Upper lobe of right lung (tissue), 1 donor: ENCODE data around the gene ZCWPW1. TPM values are rescaled to one million over a fixed set of nuclear protein-coding genes. Genes with fewer than 3 reads are reported as not detected.

Experiments
- ATAC-seq: fragments of 200-7000 bp; cut with Tn5 transposase; one replicate; pipeline ENCODE4 v1.9.1; 2020; ENCODE audit warnings: mild to moderate bottlenecking, moderate library complexity
- DNase-seq: peaks from one replicate; pipeline ENCODE4 v3.0.0-alpha.2; 2020
- H3K27ac ChIP-seq: fragments of 200-600 bp; one replicate; pipeline ENCODE4 v1.8.0; 2022
- H3K27me3 ChIP-seq: fragments of 200-600 bp; one replicate; pipeline ENCODE4 v1.8.0; 2022; ENCODE audit warnings: mild to moderate bottlenecking
- H3K36me3 ChIP-seq: fragments of 200-600 bp; one replicate; pipeline ENCODE4 v1.8.0; 2022
- H3K4me1 ChIP-seq: fragments of 200-600 bp; one replicate; pipeline ENCODE4 v1.8.0; 2022
- H3K4me3 ChIP-seq: fragments of 200-600 bp; one replicate; pipeline ENCODE4 v1.8.0; 2022; ENCODE audit warnings: mild to moderate bottlenecking
- H3K9me3 ChIP-seq: fragments of 200-600 bp; one replicate; pipeline ENCODE4 v1.8.0; 2022
- CTCF ChIP-seq: fragments of 200-600 bp; IDR thresholded peaks from one replicate; pipeline ENCODE4 v1.8.0; 2022; ENCODE audit warnings: antibody characterized with exemption
- intact Hi-C: fragments of 100-400 bp; cut with DNase I; formaldehyde crosslinking; loops from one replicate; pipeline ENCODE4 v1.11.0; 2022
- total RNA-seq: library from RNA; stranded (reverse); fragmentation: NEBNext Ultra II Directional; extraction: Animal tissue kit (Norgen Biotek cat#: 25700); gene quantifications from one replicate; pipeline ENCODE4 v1.2.1, GENCODE V29; 2021
- donor health status: DM: no; HTN: yes; CAD: no; lungs with severe emphysema.

The ZCWPW1 gene
- total RNA-seq, 1 donor from 2014 or later = 4.8 TPM

- Histone ChIP-seq H3K9me3 (no peaks in the 10 kb centered on the region), H3K36me3 (peaks cover 57% of the 10 kb centered on the region), H3K27ac (no peak overlapping the region), H3K4me3 (no peak overlapping the region), H3K4me1 (peaks cover 4% of the 10 kb centered on the region), H3K27me3 (no peaks in the 10 kb centered on the region)
- no peak for DNase-seq
- TF ChIP-seq CTCF = no peak
- intact Hi-C loops = no loop called here
- ATAC-seq = no peak
Measured at GRCh38 chr7:100363098-100363497, 65.4 kb downstream of the ZCWPW1 start.

GRCh38 chr7:100360135-100360854, 68.2 kb downstream of the ZCWPW1 start:
- TF ChIP-seq CTCF = no peak
- ATAC-seq = peak; percentile 22
- Histone ChIP-seq H3K9me3 (no peaks in the 10 kb centered on the region), H3K27me3 (no peaks in the 10 kb centered on the region), H3K4me3 (no peak overlapping the region), H3K27ac (no peak overlapping the region), H3K4me1 (no peaks in the 10 kb centered on the region), H3K36me3 (peaks cover 81% of the 10 kb centered on the region)
- intact Hi-C loops = no loop called here
- DNase-seq = peak; percentile 16

- Histone ChIP-seq H3K27ac (no peak overlapping the region), H3K27me3 (no peaks in the 10 kb centered on the region), H3K36me3 (peaks cover 92% of the 10 kb centered on the region), H3K9me3 (no peaks in the 10 kb centered on the region), H3K4me1 (no peaks in the 10 kb centered on the region), H3K4me3 (no peak overlapping the region)
- intact Hi-C loops = no loop called here
- no peak for TF ChIP-seq CTCF
- no peak for DNase-seq
- ATAC-seq = no peak
Measured at GRCh38 chr7:100358857-100359212, 69.7 kb downstream of the ZCWPW1 start.

GRCh38 chr7:100358027-100358856, 70.3 kb downstream of the ZCWPW1 start, which contains the start of gene PILRB:
Gene PILRB (plus strand): TSS chr7:100358117. CDS start chr7:100358303, 186 bp downstream.
- intact Hi-C loops = no loop called here
- DNase-seq (no peak), ATAC-seq (peak; percentile 30)
- TF ChIP-seq CTCF = no peak
- no peak within 1 kb of the TSS for H3K4me3 ChIP-seq
- no peaks in the 10 kb centered on the region for H3K4me1 ChIP-seq
- H3K27ac ChIP-seq = no peak within 1 kb of the TSS
- no peaks in the 10 kb centered on the region for H3K27me3 ChIP-seq
- H3K9me3 ChIP-seq = no peaks in the 10 kb centered on the region
- peaks cover 96% of the 10 kb centered on the region for H3K36me3 ChIP-seq

GRCh38 chr7:100357131-100357561, 71.4 kb downstream of the ZCWPW1 start:
- ATAC-seq = no peak
- H3K4me1 ChIP-seq = no peaks in the 10 kb centered on the region
- H3K36me3 ChIP-seq = peaks cover 94% of the 10 kb centered on the region

More at GRCh38 chr7:100357131-100357561, 71.4 kb downstream of the ZCWPW1 start:
- TF ChIP-seq CTCF = no peak
- Histone ChIP-seq H3K27me3 (no peaks in the 10 kb centered on the region), H3K27ac (no peak overlapping the region), H3K4me3 (no peak overlapping the region), H3K9me3 (no peaks in the 10 kb centered on the region)
- intact Hi-C loops = no loop called here
- DNase-seq = no peak
